HG03378 (cell line): ENCODE results near the gene CARD18.

ENCODE experiments used
- ATAC-seq: cut with Tn5 transposase; IDR thresholded peaks from one replicate; pipeline ENCODE4 v1.9.1; 2021; ENCODE audit warnings: mild to moderate bottlenecking, moderate library complexity; ENCODE audit not compliant: unreplicated experiment

The CARD18 gene

DNA sequence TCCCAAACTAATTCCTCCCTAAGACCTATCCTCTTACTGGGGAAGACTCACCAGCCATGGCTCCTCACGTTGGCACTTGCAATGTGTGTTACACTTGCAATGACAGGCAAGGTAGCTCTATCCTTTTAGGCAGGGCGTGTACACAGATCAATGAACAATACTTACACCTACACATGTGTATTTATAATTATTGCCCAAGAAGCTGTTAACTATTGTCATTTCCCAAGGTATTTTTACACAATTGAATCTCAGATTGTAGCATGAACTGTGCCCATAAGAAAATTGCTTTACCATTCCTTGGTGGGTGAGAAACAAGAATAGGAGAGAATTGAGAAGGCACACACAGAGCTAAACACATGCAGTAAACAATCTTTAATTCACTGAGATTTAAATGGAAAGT lies at the start of gene CARD18:
Gene CARD18, minus strand, starts transcription at position 101 of the 400 bp plus-strand sequence. Its CDS starts 43 bp downstream, at position 58.
- ATAC-seq: no peak

GRCh38 chr11:105183987-105184386 lies 44.4 kb upstream of the CARD18 start:
- no peak for ATAC-seq

- ATAC-seq: no peak
These were observed 43.9 kb upstream of the CARD18 start for GRCh38 chr11:105183426-105183825.

- no peak for ATAC-seq
These were observed 42.0 kb upstream of the CARD18 start for GRCh38 chr11:105181521-105181920.

- no peak for ATAC-seq
These were observed 41.5 kb upstream of the CARD18 start for GRCh38 chr11:105181100-105181499.

GRCh38 chr11:105179542-105180278 lies 40.1 kb upstream of the CARD18 start:
- no peak for ATAC-seq

GRCh38 chr11:105177658-105178057 lies 38.1 kb upstream of the CARD18 start:
- no peak for ATAC-seq

DNA sequence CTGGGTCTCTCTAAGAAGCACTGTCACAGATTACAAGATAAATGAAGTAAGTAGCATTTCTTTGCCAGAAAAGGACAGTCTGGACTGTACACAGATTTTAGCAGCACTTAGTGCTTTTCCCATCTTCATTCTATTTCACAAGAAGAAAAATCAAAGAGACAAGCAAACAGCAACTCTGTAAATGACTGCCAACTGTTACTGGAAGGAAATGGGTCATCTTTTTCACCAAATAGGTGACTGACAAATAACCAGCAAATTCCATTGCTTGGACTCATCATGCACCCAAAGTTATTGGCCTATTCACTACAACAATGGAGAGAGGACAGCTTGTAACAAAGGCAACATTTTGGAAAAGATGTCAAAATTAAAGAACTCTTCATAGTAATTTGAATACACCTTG lies 28.9 kb upstream of the CARD18 start:
- ATAC-seq: no peak

GRCh38 chr11:105167244-105167643 lies 27.7 kb upstream of the CARD18 start:
- no peak for ATAC-seq

- no peak for ATAC-seq
These were observed 24.6 kb upstream of the CARD18 start for GRCh38 chr11:105164208-105164607.

GRCh38 chr11:105162506-105162905 lies 22.9 kb upstream of the CARD18 start:
- no peak for ATAC-seq

DNA sequence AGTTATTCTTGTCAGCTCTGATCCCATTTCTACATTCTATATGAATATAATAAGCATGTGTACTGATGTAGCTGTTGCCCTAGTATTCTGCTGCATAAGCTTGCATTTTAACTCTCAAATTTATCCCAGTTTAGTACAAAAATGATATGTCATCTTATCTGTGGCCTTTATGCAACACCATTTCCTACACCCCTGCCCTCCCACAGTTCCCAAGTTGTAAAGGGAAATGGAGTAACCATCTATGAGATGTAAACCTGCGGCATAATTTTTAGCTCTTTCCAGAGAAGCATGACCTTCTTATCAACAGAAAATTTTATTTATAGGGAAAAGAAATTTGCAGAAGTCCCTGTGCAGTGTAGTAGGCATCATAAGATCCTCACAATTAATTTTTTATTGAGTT lies 18.9 kb upstream of the CARD18 start:
- no peak for ATAC-seq

GRCh38 chr11:105156720-105157119 lies 17.2 kb upstream of the CARD18 start:
- no peak for ATAC-seq

DNA sequence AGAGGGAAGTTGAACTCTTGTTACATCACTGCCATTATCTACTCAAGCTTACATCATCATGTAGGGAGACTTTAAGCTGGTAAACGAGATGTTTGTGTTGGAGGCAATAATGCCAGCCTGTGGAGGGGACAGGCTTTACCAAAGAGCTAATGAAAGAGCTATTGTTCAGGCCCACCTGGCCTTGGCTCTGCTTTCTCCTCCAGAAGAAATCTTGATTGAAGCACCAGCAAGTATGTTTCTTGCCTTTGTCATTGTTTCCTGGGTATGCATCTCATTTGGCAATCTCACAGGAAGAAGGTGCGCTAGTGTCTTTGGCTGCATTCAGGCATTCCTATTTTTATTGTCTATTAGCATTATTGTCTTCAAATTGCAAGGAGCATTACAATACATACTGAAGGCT lies 16.7 kb upstream of the CARD18 start:
- no peak for ATAC-seq

GRCh38 chr11:105155679-105156078 lies 16.1 kb upstream of the CARD18 start:
- no peak for ATAC-seq

DNA sequence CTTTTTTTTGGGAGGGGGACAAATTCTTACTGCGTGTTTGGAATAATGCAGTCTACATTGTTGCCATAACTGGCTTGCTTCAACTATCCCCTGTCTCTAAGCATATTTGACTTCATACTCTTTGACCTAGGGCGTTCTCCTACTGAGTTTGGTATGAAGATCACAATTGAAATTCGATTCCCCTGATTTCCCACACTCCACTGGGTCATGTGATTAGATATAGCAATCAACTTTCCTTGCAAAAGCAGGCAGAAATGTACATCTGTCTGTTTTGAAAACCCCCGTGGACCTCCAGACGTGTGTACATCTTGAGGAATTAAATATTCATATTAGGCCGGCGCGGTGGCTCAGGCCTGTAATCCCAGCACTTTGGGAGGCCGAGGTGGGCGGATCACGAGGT lies 13.8 kb upstream of the CARD18 start:
- ATAC-seq: no peak

DNA sequence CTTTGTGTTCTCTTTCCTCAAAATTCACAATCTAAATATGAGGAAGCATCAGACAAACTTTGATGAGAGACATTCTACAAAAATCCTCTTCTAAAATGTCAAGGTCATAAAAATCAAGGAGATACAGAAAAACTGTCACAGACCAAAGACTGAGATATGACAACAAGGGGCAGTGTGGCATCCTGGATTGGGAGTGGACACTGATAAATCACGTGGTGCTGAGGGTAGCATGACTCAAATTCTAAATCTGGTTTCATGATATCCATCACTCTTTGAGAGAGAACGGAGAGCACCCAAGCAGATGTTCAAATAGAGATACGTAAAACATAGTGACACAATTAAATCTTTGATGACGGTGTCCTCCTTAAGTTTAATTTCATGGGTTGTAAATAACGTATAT lies 13.0 kb upstream of the CARD18 start:
- no peak for ATAC-seq

DNA sequence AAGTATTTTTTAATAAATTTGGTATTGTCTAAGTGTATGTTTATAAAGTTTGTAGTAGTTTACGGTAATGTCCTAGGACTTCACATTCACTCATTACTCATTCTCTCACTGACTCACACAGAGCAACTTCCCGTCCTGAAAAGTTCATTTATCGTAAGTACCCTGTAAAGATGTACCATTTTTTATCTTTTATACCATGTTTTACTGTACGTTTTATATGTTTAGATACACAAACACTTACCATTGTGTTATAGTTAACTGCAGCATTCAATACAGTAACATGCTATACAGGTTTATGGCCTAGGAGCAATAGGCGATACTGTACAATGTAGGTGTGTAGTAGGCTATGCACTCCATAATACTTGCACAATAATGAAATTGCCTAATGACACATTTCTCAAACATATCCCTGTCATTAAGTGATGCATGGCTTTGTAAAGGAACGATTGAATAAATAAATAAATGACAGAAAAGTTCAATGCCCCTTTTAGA lies 12.5 kb upstream of the CARD18 start:
- ATAC-seq: no peak

DNA sequence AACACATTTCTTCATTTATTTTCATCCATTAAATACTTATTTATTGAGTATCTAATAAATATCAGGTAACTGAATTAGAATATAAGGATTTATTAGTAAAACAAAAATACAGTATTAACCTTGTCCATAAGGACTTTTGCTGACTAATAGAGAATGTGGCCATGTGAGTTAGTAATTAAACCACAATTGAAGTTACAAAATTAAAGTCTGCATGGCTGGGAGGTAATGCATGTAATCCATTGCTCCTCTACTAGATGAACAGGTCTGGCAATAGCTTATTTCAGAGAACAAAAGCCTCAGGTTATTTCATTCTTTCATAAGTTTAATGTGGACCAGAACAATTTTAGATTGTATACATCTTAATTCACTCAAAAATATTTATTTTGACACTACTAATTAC lies 9.9 kb upstream of the CARD18 start:
- no peak for ATAC-seq

GRCh38 chr11:105148241-105148640 lies 8.7 kb upstream of the CARD18 start:
- no peak for ATAC-seq

DNA sequence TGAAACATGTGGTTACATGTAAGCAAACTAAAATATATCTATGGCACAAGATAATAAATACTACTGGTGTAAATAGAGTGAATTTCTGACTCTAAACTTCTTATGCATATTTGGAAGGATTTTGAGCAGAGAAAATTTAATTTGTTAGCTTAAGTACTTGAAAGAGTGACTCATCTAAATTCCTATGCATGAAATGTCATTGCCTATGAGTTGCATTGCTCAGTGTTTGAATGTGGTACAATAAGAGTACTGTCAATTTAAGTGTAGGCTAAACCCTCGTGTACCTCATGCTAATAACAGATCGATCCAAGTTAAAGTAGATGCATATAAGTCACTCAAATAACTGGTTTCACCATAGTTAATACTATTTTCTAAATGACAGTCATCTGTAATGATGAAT lies 5.3 kb upstream of the CARD18 start:
- no peak for ATAC-seq

GRCh38 chr11:105142167-105142566 lies 2.6 kb upstream of the CARD18 start:
- no peak for ATAC-seq

DNA sequence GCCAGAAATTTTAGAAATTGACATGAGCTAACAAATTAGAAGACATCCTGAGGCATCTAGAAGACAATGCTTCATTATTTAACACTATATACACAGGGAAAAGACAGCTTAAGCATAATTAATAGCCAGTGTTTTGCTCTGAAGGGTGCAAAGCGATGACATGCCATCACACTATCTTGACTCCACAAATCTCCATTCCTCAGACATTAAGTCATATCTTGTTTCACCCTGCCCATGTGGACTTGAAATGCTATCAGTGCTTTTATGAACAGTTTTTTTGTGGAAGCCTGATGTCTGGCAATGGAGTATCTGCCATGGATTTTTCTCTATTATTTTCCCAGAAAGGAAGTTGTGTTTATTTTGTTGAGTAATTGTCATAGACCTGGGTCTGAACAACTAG lies 2.3 kb downstream of the CARD18 start:
- no peak for ATAC-seq
